HepG2 (cell line): ENCODE data around the gene SLC38A2. TPM values are rescaled to one million over a fixed set of nuclear protein-coding genes. Genes with fewer than 3 reads are reported as not detected.

ENCODE experiments used
- ATF7-NPFF ChIP-seq: sonication (generic); formaldehyde crosslinking; IDR thresholded peaks from 2 replicates; pipeline ENCODE4 v1.8.1; 2023; ENCODE audit warnings: mild to moderate bottlenecking, low read depth, missing genetic modification reagents, moderate library complexity
- FOXP1 ChIP-seq, 2 experiments: fragments of 450-650 bp in 1 of 2; IDR thresholded peaks; 2 replicates each; pipeline ENCODE4 v1.6.1; 2017 to 2018; ENCODE audit warnings: antibody characterized with exemption in 1 of 2
- HDAC2 ChIP-seq: sonication (generic); formaldehyde crosslinking; IDR thresholded peaks from 2 replicates; pipeline ENCODE4 v1.4.0; 2020; ENCODE audit warnings: missing genetic modification reagents
- KDM2A ChIP-seq: sonication (generic); formaldehyde crosslinking; IDR thresholded peaks from 2 replicates; pipeline ENCODE4 v1.4.0; 2020; ENCODE audit warnings: low read depth, missing genetic modification reagents, borderline replicate concordance
- KLF15 ChIP-seq: sonication (generic); formaldehyde crosslinking; IDR thresholded peaks from 2 replicates; pipeline ENCODE4 v1.8.1; 2023; ENCODE audit warnings: borderline replicate concordance, mild to moderate bottlenecking, inconsistent platforms, missing genetic modification reagents, mixed read lengths
- NFYB ChIP-seq: sonication (generic); formaldehyde crosslinking; IDR thresholded peaks from 2 replicates; pipeline ENCODE4 v1.4.0; 2020; ENCODE audit warnings: missing genetic modification reagents
- NR2F2 ChIP-seq: IDR thresholded peaks from 2 replicates; pipeline ENCODE4 v1.6.1; 2012; ENCODE audit warnings: low read depth, inconsistent platforms, borderline replicate concordance
- PHF8 ChIP-seq: sonication (generic); formaldehyde crosslinking; IDR thresholded peaks from 2 replicates; pipeline ENCODE4 v1.5.0; 2020; ENCODE audit warnings: missing genetic modification reagents
- RBM22 ChIP-seq: fragments of 200-400 bp; formaldehyde crosslinking; optimal IDR thresholded peaks from 2 replicates; pipeline ENCODE3; 2017; ENCODE audit warnings: mild to moderate bottlenecking, low read length, moderate library complexity
- RFX1 ChIP-seq: fragments of 450-650 bp; IDR thresholded peaks from 2 replicates; pipeline ENCODE4 v1.6.1; 2017
- SOX5 ChIP-seq: IDR thresholded peaks from 2 replicates; pipeline ENCODE4 v1.6.1; 2016; ENCODE audit warnings: borderline replicate concordance
- ZBTB1 ChIP-seq: sonication (generic); formaldehyde crosslinking; IDR thresholded peaks from 2 replicates; pipeline ENCODE4 v1.4.0; 2020; ENCODE audit warnings: missing genetic modification reagents, borderline replicate concordance
- ZFP62 ChIP-seq: sonication (generic); formaldehyde crosslinking; IDR thresholded peaks from 2 replicates; pipeline ENCODE4 v1.4.0; 2020; ENCODE audit warnings: missing genetic modification reagents
- ZNF296 ChIP-seq: sonication (generic); formaldehyde crosslinking; conservative IDR thresholded peaks from 2 replicates; pipeline ENCODE4 v1.5.0; 2020; ENCODE audit warnings: mild to moderate bottlenecking, missing genetic modification reagents
- ZNF629 ChIP-seq: sonication (generic); formaldehyde crosslinking; conservative IDR thresholded peaks from 2 replicates; pipeline ENCODE4 v1.5.0; 2020; ENCODE audit warnings: missing genetic modification reagents
- ZNF709 ChIP-seq: sonication (generic); formaldehyde crosslinking; IDR thresholded peaks from 2 replicates; pipeline ENCODE4 v1.5.0; 2020; ENCODE audit warnings: mild to moderate bottlenecking, missing genetic modification reagents
- polyA plus RNA-seq, 8 experiments: library from polyadenylated mRNA; depleted of rRNA in 3 of 8; stranded (reverse) in 7 of 8; unstranded in 1 of 8; fragments of >200 nt; fragmentation: Illumina TruSeq in 4 of 8; extraction: Trizol in 4 of 8; gene quantifications; 2 replicates each; pipeline versions ENCODE4 v1.2.1 to v1.2.3, GENCODE V29; 2011 to 2016; ENCODE audit warnings: low read depth in 4 of 8, missing spikeins in 1 of 8, mixed read lengths in 1 of 8; ENCODE audit not compliant: insufficient read depth in 1 of 8
- total RNA-seq, 5 experiments: library from RNA; depleted of rRNA; stranded (reverse); fragments of >200 nt; fragmentation: Illumina TruSeq; extraction: Trizol; gene quantifications; 2 replicates each; pipeline ENCODE4 v1.2.3, GENCODE V29; 2016; ENCODE audit warnings: low read depth in 1 of 5
- TF ChIP-seq, protein P1 (sequence below): sonication (generic); formaldehyde crosslinking; IDR thresholded peaks from 2 replicates; pipeline ENCODE4 v1.5.1; 2020; ENCODE audit warnings: mild to moderate bottlenecking, missing genetic modification reagents, borderline replicate concordance
- TF ChIP-seq, protein P2 (sequence below): sonication (generic); formaldehyde crosslinking; IDR thresholded peaks from 2 replicates; pipeline ENCODE4 v1.8.0; 2022; ENCODE audit warnings: mild to moderate bottlenecking, missing genetic modification reagents, moderate library complexity
- TF ChIP-seq, protein P3 (sequence below): sonication (generic); formaldehyde crosslinking; IDR thresholded peaks from 2 replicates; pipeline ENCODE4 v1.5.1; 2020; ENCODE audit warnings: missing genetic modification reagents, mild to moderate bottlenecking, borderline replicate concordance
- TF ChIP-seq, protein P4 (sequence below): sonication (generic); formaldehyde crosslinking; conservative IDR thresholded peaks from 2 replicates; pipeline ENCODE4 v1.4.0; 2020; ENCODE audit warnings: missing genetic modification reagents
- TF ChIP-seq, protein P5 (sequence below): IDR thresholded peaks from 2 replicates; pipeline ENCODE4 v1.6.1; 2016; ENCODE audit warnings: mild to moderate bottlenecking
- TF ChIP-seq, protein P6 (sequence below): sonication (generic); formaldehyde crosslinking; IDR thresholded peaks from 2 replicates; pipeline ENCODE4 v1.4.0; 2020; ENCODE audit warnings: missing genetic modification reagents; ENCODE audit errors: not compliant biosample characterization

SLC38A2 gene
- total and polyA plus RNA-seq, 2 of the 13 experiments (the other 11 are each of a cell fraction or from before 2014, with no cell fraction given), result 368 to 880 TPM

DNA sequence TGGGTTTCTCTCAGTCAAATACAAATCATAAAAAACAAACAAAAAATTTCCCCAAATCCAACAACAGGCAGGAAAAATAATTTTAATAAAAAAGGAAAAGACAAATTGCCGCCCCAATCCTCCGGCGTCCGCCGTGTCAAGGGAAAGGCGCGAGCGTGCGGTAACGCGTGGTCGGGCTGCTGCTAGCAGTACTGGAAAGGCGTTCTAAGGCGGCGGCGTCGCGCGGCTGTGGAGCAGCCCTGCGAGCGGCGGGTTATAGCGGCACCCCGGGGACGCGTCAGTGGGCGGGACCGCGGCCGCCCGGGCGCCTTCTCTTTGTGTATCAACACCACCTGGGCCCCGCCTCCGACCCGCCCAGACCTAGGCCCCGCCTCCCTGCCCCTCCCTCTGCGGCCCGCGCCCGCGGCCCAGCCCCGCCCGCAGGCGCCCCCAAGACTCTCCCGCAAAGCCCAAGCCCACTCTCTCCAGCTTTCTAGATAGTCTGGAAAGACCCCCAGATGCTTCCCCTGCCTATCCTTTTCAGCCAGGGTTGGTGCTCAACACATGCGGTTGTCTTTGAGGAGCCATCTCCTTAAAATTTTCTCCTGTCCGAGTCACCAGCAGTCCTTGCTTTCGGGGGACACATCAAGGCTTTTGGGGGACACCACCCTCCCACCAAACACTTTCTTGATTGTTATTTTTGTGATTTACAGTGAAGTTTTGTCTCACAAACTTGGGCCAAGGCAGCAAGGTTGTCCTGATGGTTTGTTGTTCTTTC is at the start of gene SLC38A2 (continued):
- TF ChIP-seq RBM22 (peak; percentile 22), ZNF296 (0 out of 2 replicates have a peak, but pooled peaks have one; percentile 49), KLF15 (CRISPR knock-in tag) (no peak), HDAC2 (CRISPR knock-in tag) (peak; percentile 78), FOXP1 (IDR thresholded peaks at IDR 0.05) (no peak), FOXP1 (CRISPR knock-in tag; IDR thresholded peaks at IDR 0.05) (0 out of 2 replicates have a peak, but pooled peaks have one; percentile 31), KDM2A (CRISPR knock-in tag) (peak; percentile 95), SOX5 (peak; percentile 67), ZBTB1 (CRISPR knock-in tag) (no peak; the same call in 1 of the 2 replicates), PHF8 (peak; percentile 68; the same call in 1 of the 2 replicates), ZFP62 (CRISPR knock-in tag) (peak; percentile 87; the same call in 1 of the 2 replicates), NR2F2 (no peak), ATF7-NPFF (peak; percentile 82), RFX1 (no peak), ZNF629 (peak; percentile 47; the same call in 1 of the 2 replicates), NFYB (CRISPR knock-in tag) (peak; percentile 46), ZNF709 (CRISPR knock-in tag) (peak; percentile 85)
- TF ChIP-seq, protein P1, sequence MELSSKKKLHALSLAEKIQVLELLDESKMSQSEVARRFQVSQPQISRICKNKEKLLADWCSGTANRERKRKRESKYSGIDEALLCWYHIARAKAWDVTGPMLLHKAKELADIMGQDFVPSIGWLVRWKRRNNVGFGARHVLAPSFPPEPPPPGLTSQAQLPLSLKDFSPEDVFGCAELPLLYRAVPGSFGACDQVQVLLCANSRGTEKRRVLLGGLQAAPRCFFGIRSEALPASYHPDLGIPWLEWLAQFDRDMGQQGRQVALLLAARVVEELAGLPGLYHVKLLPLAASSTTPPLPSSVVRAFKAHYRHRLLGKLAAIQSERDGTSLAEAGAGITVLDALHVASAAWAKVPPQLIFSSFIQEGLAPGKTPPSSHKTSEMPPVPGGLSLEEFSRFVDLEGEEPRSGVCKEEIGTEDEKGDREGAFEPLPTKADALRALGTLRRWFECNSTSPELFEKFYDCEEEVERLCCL (CRISPR knock-in tag), result peak; percentile 85; the same call in 1 of the 2 replicates
- TF ChIP-seq, protein P2, sequence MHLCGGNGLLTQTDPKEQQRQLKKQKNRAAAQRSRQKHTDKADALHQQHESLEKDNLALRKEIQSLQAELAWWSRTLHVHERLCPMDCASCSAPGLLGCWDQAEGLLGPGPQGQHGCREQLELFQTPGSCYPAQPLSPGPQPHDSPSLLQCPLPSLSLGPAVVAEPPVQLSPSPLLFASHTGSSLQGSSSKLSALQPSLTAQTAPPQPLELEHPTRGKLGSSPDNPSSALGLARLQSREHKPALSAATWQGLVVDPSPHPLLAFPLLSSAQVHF (CRISPR knock-in tag), result peak; percentile 71; the same call in 1 of the 2 replicates
- TF ChIP-seq, protein P3, sequence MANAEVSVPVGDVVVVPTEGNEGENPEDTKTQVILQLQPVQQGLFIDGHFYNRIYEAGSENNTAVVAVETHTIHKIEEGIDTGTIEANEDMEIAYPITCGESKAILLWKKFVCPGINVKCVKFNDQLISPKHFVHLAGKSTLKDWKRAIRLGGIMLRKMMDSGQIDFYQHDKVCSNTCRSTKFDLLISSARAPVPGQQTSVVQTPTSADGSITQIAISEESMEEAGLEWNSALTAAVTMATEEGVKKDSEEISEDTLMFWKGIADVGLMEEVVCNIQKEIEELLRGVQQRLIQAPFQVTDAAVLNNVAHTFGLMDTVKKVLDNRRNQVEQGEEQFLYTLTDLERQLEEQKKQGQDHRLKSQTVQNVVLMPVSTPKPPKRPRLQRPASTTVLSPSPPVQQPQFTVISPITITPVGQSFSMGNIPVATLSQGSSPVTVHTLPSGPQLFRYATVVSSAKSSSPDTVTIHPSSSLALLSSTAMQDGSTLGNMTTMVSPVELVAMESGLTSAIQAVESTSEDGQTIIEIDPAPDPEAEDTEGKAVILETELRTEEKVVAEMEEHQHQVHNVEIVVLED (CRISPR knock-in tag), result peak; percentile 47; the same call in 1 of the 2 replicates
- TF ChIP-seq, protein P4, sequence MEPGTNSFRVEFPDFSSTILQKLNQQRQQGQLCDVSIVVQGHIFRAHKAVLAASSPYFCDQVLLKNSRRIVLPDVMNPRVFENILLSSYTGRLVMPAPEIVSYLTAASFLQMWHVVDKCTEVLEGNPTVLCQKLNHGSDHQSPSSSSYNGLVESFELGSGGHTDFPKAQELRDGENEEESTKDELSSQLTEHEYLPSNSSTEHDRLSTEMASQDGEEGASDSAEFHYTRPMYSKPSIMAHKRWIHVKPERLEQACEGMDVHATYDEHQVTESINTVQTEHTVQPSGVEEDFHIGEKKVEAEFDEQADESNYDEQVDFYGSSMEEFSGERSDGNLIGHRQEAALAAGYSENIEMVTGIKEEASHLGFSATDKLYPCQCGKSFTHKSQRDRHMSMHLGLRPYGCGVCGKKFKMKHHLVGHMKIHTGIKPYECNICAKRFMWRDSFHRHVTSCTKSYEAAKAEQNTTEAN, result peak; percentile 90
- TF ChIP-seq, protein P5, sequence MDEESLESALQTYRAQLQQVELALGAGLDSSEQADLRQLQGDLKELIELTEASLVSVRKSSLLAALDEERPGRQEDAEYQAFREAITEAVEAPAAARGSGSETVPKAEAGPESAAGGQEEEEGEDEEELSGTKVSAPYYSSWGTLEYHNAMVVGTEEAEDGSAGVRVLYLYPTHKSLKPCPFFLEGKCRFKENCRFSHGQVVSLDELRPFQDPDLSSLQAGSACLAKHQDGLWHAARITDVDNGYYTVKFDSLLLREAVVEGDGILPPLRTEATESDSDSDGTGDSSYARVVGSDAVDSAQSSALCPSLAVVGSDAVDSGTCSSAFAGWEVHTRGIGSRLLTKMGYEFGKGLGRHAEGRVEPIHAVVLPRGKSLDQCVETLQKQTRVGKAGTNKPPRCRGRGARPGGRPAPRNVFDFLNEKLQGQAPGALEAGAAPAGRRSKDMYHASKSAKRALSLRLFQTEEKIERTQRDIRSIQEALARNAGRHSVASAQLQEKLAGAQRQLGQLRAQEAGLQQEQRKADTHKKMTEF (CRISPR knock-in tag), result peak; percentile 88
- TF ChIP-seq, protein P6, sequence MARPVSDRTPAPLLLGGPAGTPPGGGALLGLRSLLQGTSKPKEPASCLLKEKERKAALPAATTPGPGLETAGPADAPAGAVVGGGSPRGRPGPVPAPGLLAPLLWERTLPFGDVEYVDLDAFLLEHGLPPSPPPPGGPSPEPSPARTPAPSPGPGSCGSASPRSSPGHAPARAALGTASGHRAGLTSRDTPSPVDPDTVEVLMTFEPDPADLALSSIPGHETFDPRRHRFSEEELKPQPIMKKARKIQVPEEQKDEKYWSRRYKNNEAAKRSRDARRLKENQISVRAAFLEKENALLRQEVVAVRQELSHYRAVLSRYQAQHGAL (CRISPR knock-in tag), result peak; percentile 79
